Gastrocnemius medialis (tissue), 4 donors: ENCODE data around the gene RAB33B. TPM values are rescaled to one million over a fixed set of nuclear protein-coding genes. Genes with fewer than 3 reads are reported as not detected.
A peak's percentile ranks its signal among the peaks of the same experiment; 100 is the strongest.
"Not testable (repeated sequence)": the region's sequence is repeated elsewhere in the genome, so short reads cannot be mapped to it uniquely, and the experiment has no call there.

Experiments
- ATAC-seq, 2 donors: fragments of 150-250 bp; one replicate each; pipeline ENCODE4 v1.9.1; 2016
- DNase-seq, 2 donors: peaks; one replicate each; pipeline ENCODE4 v3.0.0-alpha.2; 2019
- H3K27ac ChIP-seq, 4 donors: fragments of 200-600 bp; sonication (generic); 1 replicate in 1 of 4; 2 replicates in 3 of 4; pipeline ENCODE4 v1.5.1; 2016 to 2018; ENCODE audit warnings: mild to moderate bottlenecking in 2 of 4, moderate library complexity in 1 of 4
- H3K27me3 ChIP-seq, 3 donors: fragments of 200-600 bp; sonication (generic) in 2 of 3; 1 replicate in 1 of 3; 2 replicates in 2 of 3; pipeline versions ENCODE4 v1.5.1 to v1.6.0; 2016 to 2019; ENCODE audit warnings: mild to moderate bottlenecking in 1 of 3, moderate library complexity in 1 of 3
- H3K36me3 ChIP-seq, 2 donors: fragments of 200-600 bp; sonication (generic) in 1 of 2; one replicate each; pipeline ENCODE4 v1.5.1; 2017 to 2018
- H3K4me1 ChIP-seq, 2 donors: fragments of 200-600 bp; sonication (generic) in 1 of 2; one replicate each; pipeline ENCODE4 v1.5.1; 2016 to 2017; ENCODE audit warnings: mild to moderate bottlenecking in 2 of 2
- H3K4me3 ChIP-seq, 4 donors: fragments of 200-600 bp; sonication (generic) in 3 of 4; 1 replicate in 1 of 4; 2 replicates in 3 of 4; pipeline ENCODE4 v1.5.1; 2016 to 2019; ENCODE audit warnings: mild to moderate bottlenecking in 2 of 4
- H3K9me3 ChIP-seq, 3 donors: fragments of 200-600 bp; sonication (generic) in 2 of 3; 1 replicate in 1 of 3; 2 replicates in 2 of 3; pipeline ENCODE4 v1.5.1; 2016 to 2019
- CTCF ChIP-seq, 5 experiments: fragments of 450-650 bp in 3 of 5; fragments of 200-600 bp in 2 of 5; sonication (generic) in 2 of 5; IDR thresholded peaks in 4 of 5; conservative IDR thresholded peaks in 1 of 5; 1 replicate in 4 of 5; 2 replicates in 1 of 5; pipeline ENCODE4 v1.5.1; 2016 to 2019; ENCODE audit warnings: antibody characterized with exemption in 5 of 5, mild to moderate bottlenecking in 3 of 5, moderate library complexity in 3 of 5
- POLR2A ChIP-seq, 2 donors: fragments of 450-650 bp; IDR thresholded peaks; one replicate each; pipeline ENCODE4 v1.6.1; 2017; ENCODE audit warnings: antibody characterized with exemption in 2 of 2, mild to moderate bottlenecking in 2 of 2, moderate library complexity in 2 of 2
- in situ Hi-C, 4 donors: fragments of 200-750 bp; cut with MboI; loops; one replicate each; pipeline versions ENCODE4 v1.15.0 to v1.8.0; 2017; ENCODE audit warnings: low sequenced_read_pairs in 4 of 4
- intact Hi-C: fragments of 100-400 bp; cut with DNase I; formaldehyde crosslinking; loops from one replicate; pipeline ENCODE4 v1.15.1; 2023; ENCODE audit warnings: low total_unique reads
- total RNA-seq, 4 donors: library from RNA; depleted of rRNA; stranded (reverse); fragments of >200 nt; gene quantifications; one replicate each; pipeline versions ENCODE4 v1.1.0 to v1.2.3, GENCODE V29; 2016

The RAB33B gene
- 1 to 10 TPM; 3.3 to 7.5 (median 5.7) TPM for total RNA-seq

GRCh38 chr4:139454111-139455045 lies at the start of gene RAB33B:
Gene RAB33B, plus strand, starts transcription at chr4:139454121. Its CDS starts 75 bp downstream, at chr4:139454196.
- peak within 1 kb of the TSS; percentile 69 to 98 (median 80) for H3K4me3 ChIP-seq
- in situ Hi-C loops (no loop called here), intact Hi-C loops (loop anchor here (1.0 to 10.0 kb wide), 8 partner anchors 54 to 700 kb away; partner anchors contain the start of genes ELF2, MAML3 and NAA15)
- peaks cover 30 to 39% of the 10 kb centered on the region in 2 donors for H3K4me1 ChIP-seq
- H3K36me3 ChIP-seq, result no peaks in the 10 kb centered on the region
- ATAC-seq, result peak; percentile 4 to 37
- peak within 1 kb of the TSS; percentile 88 to 96 (median 95) for H3K27ac ChIP-seq
- no peaks in the 10 kb centered on the region for H3K9me3 ChIP-seq
- DNase-seq, result no peak
- peak in 1 of 5 experiments; percentile 4 for TF ChIP-seq CTCF (IDR thresholded peaks at IDR 0.05 in 4 of 5, conservative IDR thresholded peaks at IDR 0.05 in 1 of 5)
- TF ChIP-seq POLR2A (IDR thresholded peaks at IDR 0.05), result peak; percentile 85 to 87
- H3K27me3 ChIP-seq, result no peaks in the 10 kb centered on the region

- H3K4me1 ChIP-seq, result peaks cover 0 to 7% of the 10 kb centered on the region in 2 donors
- TF ChIP-seq POLR2A (IDR thresholded peaks at IDR 0.05), result no peak
- H3K36me3 ChIP-seq, result peaks cover 0 to 3% of the 10 kb centered on the region in 2 donors
- DNase-seq (no peak), ATAC-seq (no peak)
- H3K9me3 ChIP-seq, result no peaks in the 10 kb centered on the region
- H3K4me3 ChIP-seq, result no peak overlapping the region
- no peak overlapping the region for H3K27ac ChIP-seq
- intact Hi-C loops (no loop called here), in situ Hi-C loops (loop anchor here in 1 of 4 donors (10.0 kb wide), 1 partner anchor 54 kb away; no protein-coding TSS in a partner anchor)
- H3K27me3 ChIP-seq, result no peaks in the 10 kb centered on the region
Measured at GRCh38 chr4:139410312-139410711, 43.6 kb upstream of the RAB33B start.

GRCh38 chr4:139414671-139415210 lies 39.2 kb upstream of the RAB33B start:
- intact Hi-C loops (loop anchor here (5.0 kb wide), 3 partner anchors 98 to 218 kb away; partner anchors contain the start of gene SETD7), in situ Hi-C loops (loop anchor here in 1 of 4 donors (10.0 kb wide), 1 partner anchor 50 kb away; no protein-coding TSS in a partner anchor)
- not testable (repeated sequence) for H3K4me3 ChIP-seq, H3K4me1 ChIP-seq, DNase-seq, H3K27ac ChIP-seq, H3K27me3 ChIP-seq, H3K36me3 ChIP-seq, ATAC-seq, H3K9me3 ChIP-seq

GRCh38 chr4:139416073-139416673 lies 37.7 kb upstream of the RAB33B start:
- Histone ChIP-seq H3K27ac (no peak overlapping the region), H3K9me3 (no peaks in the 10 kb centered on the region), H3K4me3 (no peak overlapping the region), H3K27me3 (no peaks in the 10 kb centered on the region), H3K36me3 (peaks cover 0 to 3% of the 10 kb centered on the region in 2 donors), H3K4me1 (no peaks in the 10 kb centered on the region)
- TF ChIP-seq CTCF (IDR thresholded peaks at IDR 0.05 in 4 of 5, conservative IDR thresholded peaks at IDR 0.05 in 1 of 5) (peak; percentile 51 to 76 (median 57)), POLR2A (IDR thresholded peaks at IDR 0.05) (no peak)
- in situ Hi-C loops (loop anchor here in 1 of 4 donors (10.0 kb wide), 1 partner anchor 49 kb away; no protein-coding TSS in a partner anchor), intact Hi-C loops (loop anchor here (1.0 to 5.0 kb wide), 4 partner anchors 37 to 216 kb away; partner anchors contain the start of gene SETD7)
- no peak for ATAC-seq
- no peak for DNase-seq

- ATAC-seq, result peak in 1 of 2 donors; percentile 60
- H3K9me3 ChIP-seq, result no peaks in the 10 kb centered on the region
- no peak for TF ChIP-seq CTCF (IDR thresholded peaks at IDR 0.05 in 4 of 5, conservative IDR thresholded peaks at IDR 0.05 in 1 of 5)
- TF ChIP-seq POLR2A (IDR thresholded peaks at IDR 0.05), result no peak
- no peaks in the 10 kb centered on the region for H3K27me3 ChIP-seq
- peak; percentile 17 to 47 for DNase-seq
- intact Hi-C loops (loop anchor here (5.0 kb wide), 3 partner anchors 93 to 213 kb away; partner anchors contain the start of gene SETD7), in situ Hi-C loops (loop anchor here in 1 of 4 donors (10.0 kb wide), 1 partner anchor 45 kb away; no protein-coding TSS in a partner anchor)
- peak overlapping the region; percentile 5 to 64 (median 46) for H3K27ac ChIP-seq
- H3K36me3 ChIP-seq, result no peaks in the 10 kb centered on the region
- H3K4me1 ChIP-seq, result no peaks in the 10 kb centered on the region
- no peak overlapping the region for H3K4me3 ChIP-seq
Measured at GRCh38 chr4:139419388-139419914, 34.5 kb upstream of the RAB33B start.
